GM21576 (cell line): ENCODE data around the gene ZNF839.
"Not testable (repeated sequence)": the region's sequence is repeated elsewhere in the genome, so short reads cannot be mapped to it uniquely, and the experiment has no call there.

ENCODE experiments used
- ATAC-seq: cut with Tn5 transposase; IDR thresholded peaks from one replicate; pipeline ENCODE4 v1.9.1; 2021; ENCODE audit warnings: mild to moderate bottlenecking, moderate library complexity; ENCODE audit not compliant: unreplicated experiment

The ZNF839 gene

GRCh38 chr14:102319351-102320032 lies at the start of gene ZNF839:
TSS of gene ZNF839 (plus strand) at chr14:102319746. CDS start at chr14:102319766, 20 bp downstream.
- ATAC-seq: peak; percentile 47

GRCh38 chr14:102272392-102272791 lies 47.2 kb upstream of the ZNF839 start:
- ATAC-seq: no peak

GRCh38 chr14:102275866-102276265 lies 43.7 kb upstream of the ZNF839 start:
- ATAC-seq: no peak

DNA sequence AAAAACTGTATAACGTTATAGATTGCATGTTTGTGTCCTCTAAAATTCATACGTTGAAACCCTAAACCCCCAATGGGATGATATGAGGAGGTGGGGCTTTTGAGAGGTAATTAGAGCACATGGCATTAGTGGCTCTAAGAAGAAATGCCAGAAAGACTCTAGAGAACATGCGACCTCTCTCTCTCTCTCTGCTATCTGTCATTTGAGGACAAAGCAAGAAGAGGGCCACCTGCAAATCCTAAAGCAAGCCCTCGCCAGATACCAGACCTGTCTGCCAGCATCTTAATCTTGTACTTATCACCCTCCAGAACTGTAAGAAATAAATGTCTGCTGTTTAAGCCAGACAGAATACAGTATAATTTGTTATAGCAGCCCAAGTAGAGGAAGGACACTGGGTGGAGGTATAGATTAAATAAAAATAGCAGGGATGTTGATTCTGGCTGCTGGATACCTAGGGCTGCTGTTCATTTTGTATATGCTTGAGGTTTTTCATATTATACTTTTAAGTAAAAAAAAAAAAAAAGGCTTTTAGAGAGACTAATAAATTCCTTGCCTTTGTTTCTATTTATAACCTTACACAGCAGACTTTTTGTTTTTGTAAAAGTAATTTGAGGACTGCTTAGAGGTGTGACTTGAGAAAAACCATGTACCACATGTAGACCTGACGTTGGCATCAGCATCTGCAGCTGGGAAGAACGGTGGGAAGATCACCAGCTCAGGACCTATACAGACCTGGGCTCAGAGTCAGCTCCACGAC lies 41.5 kb upstream of the ZNF839 start:
- ATAC-seq: no peak

DNA sequence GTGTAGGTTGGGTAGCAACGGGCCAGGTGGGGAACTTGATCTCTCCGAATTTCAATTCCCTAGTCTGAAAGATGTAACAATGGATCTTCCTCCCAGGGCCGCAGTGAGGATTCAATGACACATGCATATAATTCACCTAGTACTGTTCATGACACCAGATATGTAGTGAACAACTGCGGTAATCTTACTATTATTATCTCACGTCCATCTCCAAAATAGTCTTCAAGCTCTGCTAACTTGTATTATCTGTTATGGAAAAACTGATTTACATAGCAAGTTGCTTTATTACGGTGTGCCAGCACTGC lies 41.0 kb upstream of the ZNF839 start:
- ATAC-seq: no peak

DNA sequence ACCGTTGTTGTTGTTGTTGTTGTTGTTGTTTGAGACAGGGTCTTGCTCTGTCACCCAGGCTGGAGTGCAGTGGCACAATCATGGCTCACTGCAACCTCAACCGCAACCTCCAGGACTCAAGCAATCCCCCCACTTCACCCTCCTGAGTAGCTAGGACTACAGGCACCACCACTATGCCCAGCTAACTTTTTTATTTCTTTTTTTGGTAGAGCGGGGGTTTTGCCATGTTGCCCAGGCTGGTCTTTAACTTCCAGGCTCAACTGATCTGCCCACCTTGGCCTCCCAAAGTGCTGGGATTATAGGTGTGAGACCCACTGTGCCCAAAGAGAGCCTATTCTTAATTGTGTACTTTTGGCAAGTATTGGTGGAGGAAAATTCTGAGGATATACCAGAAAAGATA lies 40.3 kb upstream of the ZNF839 start:
- ATAC-seq: no peak

- no peak for ATAC-seq
Measured at GRCh38 chr14:102279688-102280348, 39.7 kb upstream of the ZNF839 start.

DNA sequence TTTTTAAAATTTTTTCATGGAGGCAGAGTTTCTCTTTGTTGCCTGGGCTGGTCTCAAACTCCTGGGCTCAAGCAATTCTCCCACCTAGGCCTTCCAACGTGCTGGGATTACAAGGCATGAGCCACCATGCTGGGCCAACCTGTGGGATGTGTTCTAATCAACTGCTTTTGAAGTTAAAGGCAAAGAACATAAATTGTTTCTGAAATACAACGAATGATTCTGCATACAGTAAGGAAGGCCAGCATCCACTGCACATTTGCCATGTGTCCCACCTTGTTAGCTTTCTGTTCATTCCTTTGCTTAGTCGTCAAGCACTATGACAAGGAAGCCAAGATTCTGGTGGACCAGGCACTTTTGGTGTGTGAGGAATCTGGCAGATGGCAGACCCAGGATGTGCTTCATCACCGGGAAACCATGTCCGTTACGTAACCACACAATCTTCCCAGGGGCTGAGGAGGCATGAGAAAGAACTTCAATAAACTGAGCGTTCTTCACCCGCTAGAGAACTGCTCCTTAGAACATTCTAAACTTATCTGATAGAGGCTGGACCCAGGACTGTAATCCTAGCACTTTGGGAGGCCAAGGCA lies 39.1 kb upstream of the ZNF839 start:
- no peak for ATAC-seq

DNA sequence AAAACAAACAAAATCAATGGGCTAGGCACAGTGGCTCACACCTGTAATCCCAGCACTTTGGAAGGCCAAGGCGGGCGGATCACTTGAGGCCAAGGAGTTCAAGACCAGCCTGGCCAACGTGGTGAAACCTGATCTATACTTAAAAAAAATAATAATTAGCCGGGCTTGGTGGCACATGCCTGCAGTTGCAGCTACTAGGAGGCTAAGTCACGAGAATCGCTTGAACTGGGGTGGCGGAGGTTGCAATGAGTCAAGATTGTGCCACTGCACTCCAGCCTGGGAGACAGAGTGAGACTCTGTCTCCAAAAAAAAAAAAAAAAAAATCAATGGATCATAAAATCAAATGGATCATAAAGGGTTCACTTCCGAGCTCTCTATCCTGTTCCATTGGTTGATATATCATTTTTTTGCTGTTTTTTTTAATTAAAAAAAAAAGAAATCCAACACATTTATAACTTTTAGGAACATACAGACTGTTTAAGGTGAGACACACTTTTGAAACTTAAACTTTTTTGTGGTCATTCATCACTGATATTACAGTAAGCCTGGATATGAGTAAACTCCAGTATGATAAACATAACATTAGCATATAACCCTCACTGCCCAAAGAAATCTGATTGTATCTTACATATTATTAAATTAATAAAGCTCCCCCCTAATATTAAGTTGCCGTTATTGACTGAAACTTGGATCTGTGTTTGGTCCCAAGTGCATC lies 36.6 kb upstream of the ZNF839 start:
- no peak for ATAC-seq

DNA sequence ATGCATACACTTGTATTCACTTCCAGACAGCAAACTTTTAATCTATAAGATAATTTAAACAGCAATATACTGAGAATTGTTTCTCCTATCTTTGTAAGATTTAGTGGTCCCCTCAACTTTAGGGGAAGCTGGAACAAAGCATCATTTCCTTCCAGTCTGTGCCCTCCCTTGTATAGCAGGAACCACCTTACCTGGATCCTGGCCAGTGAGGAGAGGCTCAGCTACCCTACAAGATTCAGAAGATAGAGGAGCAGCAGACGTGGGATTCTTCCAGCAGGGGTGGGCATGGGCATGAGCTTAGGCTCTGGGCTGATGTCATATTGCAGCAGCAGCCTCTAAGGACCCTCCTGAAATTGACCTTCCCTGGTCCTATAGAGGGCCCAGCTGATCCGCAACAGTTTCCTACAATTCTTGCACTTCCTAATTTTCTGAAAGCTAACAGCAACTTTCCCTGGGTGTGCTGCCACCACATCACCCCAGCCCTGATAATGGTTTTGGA lies 35.9 kb upstream of the ZNF839 start:
- ATAC-seq: no peak

DNA sequence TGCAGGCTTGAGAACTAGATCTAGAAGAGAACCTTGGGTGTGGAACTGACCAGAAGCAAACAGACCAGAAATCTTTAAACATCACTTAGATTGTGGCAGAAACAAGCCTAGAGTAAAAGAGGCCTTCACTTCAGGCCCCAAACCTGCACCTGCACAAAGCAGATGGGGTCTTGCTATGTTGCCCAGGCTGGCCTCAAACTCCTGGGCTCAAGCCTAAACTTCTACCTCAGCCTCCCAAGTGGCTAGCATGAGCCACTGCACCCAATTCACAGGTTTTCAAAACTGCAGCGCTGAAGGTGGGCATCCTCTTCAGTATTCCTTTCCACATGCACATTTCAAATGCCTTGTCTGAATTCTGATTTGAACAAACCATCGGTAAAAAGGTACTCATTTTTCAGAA lies 34.4 kb upstream of the ZNF839 start:
- no peak for ATAC-seq

DNA sequence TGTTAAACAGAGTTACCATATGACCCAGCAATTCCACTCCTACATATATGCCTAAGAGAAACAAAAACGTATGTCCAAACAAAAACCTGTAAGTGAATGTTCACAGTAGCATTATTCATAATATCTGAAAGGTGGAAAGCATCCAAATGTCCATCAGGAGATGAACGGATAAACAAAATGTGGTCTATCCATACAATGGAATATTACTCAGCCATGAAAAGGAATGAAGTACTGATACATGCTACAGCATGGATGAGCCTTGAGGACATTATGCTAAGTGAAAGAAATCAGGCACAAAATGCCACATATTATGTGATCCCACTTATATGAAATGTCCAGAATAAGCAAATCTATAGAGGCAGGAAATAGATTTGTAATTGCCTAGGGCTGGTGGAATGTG lies 31.4 kb upstream of the ZNF839 start:
- ATAC-seq: no peak

- no peak for ATAC-seq
Measured at GRCh38 chr14:102292441-102292840, 27.1 kb upstream of the ZNF839 start.

DNA sequence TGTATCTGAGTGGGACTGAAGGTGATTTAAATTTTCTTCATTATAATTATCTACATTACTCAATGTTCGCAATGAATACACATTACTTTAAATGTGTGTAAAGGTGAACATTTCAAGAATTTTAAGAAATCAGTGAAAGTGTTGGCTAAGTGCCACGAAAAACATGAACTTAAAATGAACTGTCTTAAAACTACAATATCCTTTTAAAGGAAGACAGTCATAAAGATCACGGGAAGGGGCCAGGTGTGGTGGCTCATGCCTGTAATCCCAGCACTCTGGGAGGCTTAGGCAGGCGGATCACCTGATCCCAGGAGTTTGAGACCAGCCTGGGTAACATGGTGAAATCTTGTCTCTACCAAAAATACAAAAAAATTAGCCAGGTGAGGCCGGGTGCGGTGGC lies 25.8 kb upstream of the ZNF839 start:
- no peak for ATAC-seq

DNA sequence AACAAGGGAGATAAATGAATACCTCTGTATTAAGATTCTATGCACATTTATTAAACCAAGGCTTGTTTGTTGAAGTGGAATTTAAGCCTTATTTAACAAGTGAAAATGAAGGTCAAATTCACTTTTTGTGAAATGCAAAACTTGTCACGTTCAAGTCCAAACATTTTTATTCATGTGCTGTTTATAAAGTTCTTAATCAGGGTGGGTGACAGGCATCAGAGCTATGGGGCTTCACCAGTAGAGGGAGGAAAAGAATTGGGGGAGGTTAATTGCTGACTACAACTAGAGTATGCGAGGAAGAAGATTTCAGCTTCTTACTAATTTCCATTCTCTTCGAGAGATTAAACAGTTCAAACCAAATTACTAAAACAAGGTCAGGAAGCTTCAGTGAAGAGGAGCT lies 24.3 kb upstream of the ZNF839 start:
- ATAC-seq: no peak

- ATAC-seq: no peak
Measured at GRCh38 chr14:102297436-102298170, 21.9 kb upstream of the ZNF839 start.

DNA sequence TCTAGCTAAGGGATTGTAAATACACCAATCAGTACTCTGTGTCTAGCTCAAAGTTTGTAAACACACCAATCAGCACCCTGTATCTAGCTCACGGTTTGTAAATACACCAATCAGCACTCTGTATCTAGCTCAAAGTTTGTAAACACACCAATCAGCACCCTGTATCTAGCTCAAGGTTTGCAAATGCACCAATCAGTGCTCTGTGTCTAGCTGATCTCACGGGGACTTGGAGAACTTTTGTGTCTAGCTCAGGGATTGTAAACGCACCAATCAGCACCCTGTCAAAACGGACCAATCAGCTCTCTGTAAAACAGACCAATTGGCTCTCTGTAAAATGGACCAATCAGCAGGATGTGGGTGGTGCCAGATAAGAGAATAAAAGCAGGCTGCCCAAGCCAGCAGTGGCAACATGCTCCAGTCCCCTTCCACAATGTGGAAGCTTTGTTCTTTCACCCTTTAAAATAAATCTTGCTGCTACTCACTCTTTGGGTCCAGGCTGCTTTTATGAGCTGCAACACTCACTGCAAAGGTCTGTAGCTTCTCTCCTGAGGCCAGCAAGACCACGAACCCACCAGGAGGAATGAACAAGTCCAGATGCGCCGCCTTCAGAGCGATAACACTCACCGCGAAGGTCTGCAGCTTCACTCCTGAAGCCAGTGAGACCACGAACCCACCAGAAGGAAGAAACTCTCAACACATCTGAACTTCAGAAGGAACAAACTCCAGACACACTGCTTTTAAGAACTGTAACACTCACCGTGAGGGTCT lies 21.1 kb upstream of the ZNF839 start:
- not testable (repeated sequence) for ATAC-seq

DNA sequence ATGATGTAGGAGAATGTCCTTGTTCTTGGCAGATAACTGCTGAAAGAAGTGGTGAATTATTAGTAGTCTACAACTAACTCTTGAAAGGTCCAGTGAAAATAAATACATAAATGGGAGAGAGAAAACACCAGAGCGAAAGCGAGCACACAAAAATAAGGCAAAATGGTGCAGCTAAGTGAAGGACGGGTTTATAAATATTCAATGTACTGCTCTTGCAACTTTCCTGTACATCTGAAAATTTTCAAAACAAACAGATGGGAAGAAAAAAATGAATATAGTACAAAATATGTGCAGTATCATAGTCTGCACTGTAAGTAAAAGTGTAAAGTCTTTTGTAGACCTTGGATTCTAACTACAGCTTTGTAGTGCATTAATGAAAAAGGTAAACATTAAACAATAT lies 15.9 kb upstream of the ZNF839 start:
- no peak for ATAC-seq
